HG03280 (cell line): ENCODE measurements around the gene CSNK2A1.
"Not testable (repeated sequence)": the region's sequence is repeated elsewhere in the genome, so short reads cannot be mapped to it uniquely, and the experiment has no call there.

ENCODE experiments used
- ATAC-seq: cut with Tn5 transposase; IDR thresholded peaks from one replicate; pipeline ENCODE4 v1.9.1; 2021; ENCODE audit warnings: mild to moderate bottlenecking, moderate library complexity; ENCODE audit not compliant: unreplicated experiment

The CSNK2A1 gene

DNA sequence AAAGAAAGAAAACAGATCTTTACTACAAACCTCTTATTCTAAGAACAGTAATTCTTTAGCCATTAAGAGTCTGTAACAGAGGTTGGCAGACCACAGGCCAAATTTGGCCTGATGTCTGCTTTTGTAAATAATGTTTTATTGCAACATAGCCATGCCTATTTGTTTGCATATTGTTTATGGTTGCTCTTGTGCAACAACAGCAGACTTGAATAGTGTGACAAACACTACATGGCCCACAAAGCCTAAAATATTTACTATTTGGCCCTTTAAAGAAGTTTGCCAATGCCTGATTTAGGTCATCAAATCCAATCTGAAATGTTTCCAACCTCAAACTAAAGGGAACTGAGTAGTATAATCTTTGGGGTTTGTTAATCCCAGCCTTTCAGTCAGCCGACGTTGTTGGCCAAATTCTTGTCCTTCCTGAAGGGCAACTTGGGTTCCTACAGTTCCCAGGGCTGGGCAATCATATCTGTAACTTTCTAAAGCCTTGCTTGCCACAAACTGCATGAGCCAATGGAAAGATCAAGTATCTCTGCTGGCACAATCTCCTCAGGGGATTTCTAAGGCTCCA is 47.4 kb downstream of the CSNK2A1 start:
- ATAC-seq = no peak

DNA sequence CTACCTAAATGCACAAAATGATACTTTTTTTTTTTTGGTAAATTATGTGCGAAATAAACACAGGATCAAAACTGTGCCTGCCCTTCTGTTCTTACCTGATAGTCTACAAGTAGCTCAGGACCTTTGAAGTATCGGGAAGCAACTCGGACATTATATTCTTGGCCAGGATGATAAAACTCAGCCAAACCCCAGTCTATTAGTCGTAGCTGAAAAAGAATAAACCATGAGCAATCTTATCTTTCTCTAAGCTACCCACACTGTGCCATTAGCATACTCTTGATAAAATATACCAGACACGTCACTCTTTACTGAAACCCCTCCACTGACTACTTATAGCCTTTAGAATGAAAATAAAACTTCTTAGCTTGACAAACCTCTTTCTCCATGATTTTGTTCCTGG is 51.4 kb downstream of the CSNK2A1 start:
- no peak for ATAC-seq

GRCh38 chr20:487655-488054 is 55.9 kb downstream of the CSNK2A1 start:
- ATAC-seq = no peak

DNA sequence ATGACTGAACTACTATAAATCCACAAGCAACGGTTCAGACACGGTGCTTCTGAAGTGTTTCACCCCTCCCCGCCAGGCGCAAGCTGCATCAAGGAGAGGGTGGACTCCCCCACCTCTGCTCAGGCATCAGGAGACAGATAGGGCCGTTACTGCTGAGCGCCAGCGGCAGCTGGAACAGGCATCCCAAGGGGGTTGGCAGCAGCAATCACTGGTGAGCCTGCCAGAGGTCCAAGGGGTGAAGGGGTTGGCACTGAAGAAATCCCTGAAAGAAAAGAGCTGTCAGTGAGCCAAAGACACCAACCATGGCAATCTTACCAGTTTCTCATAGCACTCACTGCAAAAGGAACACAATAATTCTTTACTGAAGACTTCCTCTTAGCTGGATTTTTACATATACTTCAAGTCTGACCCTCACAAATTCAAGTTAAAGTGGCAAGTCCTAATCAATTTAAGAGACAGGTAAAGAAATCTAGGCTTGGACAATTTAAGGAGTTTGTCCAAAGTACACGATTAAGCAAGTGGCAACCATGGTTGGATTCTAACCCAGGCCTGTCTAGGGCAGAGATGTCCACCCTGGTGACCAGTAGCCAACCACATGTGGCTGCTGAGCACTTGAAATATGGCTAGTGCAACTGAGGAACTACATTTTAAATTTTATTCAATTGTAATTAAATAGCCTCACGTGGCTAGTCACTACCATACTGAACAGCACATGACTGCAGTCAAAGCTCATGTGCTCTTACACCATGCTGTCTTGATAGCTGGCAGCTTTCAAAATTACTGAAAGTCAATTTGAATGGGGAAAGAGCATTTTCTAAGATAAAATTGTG is 59.6 kb downstream of the CSNK2A1 start:
- ATAC-seq = no peak

DNA sequence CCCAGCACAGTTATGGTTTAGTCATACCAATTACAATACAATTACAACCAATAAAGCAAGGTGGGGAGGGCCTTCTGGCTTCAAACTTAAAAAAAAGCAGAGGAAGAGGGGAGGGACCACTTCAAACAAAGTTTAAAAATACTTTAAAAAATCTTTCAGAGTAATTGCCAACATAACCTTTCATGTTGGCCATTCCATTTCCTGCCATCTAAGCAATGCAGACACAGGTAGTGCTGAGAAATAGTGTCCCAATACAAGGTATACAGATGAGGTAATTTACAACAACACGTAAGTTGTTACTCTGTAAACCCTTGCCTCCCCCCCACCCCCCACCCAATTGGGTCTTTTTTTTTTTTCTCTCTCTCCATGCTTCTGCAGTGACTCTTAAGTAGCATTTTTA is 62.4 kb downstream of the CSNK2A1 start:
- ATAC-seq = no peak

DNA sequence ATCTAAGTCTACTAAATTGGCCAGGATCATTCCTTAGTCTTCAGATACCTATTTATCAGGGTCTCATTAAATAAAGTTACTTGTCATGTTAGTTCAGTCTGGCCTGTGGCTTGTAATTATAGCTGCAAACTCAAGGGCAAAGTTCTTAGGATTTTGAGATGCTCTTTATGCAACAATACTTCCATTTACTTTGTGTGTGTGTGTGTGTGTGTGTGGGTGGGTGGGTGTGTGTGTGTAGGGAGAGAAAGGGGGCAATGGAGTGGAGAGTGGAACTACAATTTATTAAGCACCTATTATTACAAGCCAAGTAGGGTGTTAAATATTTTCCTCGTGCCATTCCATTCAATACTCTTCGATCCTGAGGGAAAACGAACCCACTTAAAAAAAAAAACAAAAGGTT is 63.5 kb downstream of the CSNK2A1 start:
- no peak for ATAC-seq

- ATAC-seq = no peak
Observed at GRCh38 chr20:479487-479886, 64.1 kb downstream of the CSNK2A1 start.

DNA sequence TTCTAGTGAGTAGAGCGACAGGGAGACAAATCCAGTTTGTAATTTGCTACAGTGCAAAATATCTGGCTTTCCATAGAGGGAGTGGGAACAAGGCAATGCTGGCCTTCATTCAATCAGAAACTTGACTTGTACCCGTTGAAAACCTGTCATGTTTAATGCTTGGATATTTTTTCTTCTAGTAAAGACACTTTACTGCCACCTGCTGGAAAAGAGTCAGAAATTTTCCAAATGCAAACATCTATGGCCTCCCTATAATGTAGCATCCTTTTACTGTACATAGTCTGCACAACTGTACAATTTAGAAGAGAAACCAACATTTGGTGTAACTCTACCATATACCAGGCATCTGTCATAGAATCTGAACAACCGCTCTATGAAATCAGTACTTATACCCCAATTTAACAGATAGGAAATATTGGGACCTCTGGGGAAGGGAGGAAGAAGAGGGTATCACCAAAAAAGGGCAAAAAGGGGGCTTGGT is 64.6 kb downstream of the CSNK2A1 start:
- ATAC-seq = no peak

GRCh38 chr20:478010-478948 is 65.3 kb downstream of the CSNK2A1 start:
- ATAC-seq = no peak

DNA sequence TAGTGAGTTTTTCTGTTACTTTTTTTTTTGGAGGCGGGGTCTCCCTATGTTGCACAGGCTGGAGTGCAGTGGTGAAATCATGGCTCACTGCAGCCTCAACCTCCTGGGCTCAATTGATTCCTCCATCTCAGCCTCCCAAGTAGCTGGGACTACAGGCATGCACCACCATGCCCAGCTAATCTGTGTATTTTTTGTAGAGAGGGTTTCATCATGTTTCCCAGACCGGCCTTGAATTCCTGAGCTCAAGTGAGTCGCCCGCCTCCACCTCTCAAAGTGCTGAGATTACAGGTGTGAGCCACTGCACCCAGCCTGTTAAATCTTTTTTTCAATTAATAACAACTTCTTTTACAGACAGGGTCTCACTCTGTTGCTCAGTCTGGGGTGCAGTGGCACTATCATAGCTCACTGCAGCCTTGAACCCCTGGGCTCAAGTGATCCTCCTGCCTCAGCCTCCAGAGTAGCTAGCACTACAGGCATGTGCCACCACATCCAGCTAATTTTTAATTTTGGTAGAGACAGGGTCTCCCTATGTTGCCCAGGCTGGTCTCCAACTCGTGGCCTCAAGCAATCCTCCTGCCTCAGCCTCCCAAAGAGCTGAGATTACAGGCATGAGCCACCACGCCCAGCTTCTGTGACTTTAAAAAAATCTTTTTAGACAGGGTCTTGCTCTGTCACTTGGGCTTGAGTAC is 66.9 kb downstream of the CSNK2A1 start:
- not testable (repeated sequence) for ATAC-seq

DNA sequence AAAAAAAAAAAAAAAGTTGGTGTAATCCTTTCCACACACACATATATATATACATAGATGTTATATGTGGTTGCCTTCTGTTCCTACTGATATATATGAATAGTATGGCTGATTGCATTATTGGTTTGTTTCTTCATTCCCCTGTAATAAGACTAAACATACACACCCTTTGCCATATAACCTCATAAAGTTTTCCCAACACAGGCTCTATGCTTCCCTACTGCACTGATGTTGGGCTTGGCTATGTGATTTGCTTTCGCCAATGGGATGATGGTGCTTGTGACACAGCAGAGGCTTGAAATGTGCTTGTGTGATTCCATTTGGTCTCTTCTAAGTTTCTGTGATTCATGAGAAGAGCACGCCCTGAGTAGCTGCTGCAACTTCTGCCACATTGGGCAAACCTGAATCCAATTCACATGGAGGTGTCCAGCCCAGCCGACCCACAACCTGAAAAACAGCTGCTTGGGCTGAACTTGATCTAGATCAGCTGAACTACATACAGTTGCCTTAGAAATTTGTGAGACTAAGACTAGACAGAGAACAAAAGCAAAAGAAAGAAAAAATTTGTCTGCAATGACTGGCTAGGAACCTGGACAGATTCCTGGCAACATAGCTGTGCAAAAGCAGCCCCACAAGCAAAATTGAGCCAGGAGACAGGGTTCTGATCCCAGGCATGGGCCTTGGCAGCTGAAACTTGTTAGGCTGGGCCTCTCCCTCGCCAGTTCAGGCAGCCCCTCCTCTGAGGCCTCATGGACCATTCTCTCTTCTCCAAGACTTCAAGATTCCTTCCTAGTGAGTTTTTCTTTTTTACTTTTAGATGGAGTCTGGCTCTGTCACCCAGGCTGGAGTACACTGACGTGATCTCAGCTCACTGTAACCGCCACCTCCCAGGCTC is 67.9 kb downstream of the CSNK2A1 start:
- no peak for ATAC-seq

- ATAC-seq = no peak
Observed at GRCh38 chr20:474581-474980, 69.0 kb downstream of the CSNK2A1 start.

GRCh38 chr20:472889-473292 is 70.7 kb downstream of the CSNK2A1 start:
- ATAC-seq = no peak

DNA sequence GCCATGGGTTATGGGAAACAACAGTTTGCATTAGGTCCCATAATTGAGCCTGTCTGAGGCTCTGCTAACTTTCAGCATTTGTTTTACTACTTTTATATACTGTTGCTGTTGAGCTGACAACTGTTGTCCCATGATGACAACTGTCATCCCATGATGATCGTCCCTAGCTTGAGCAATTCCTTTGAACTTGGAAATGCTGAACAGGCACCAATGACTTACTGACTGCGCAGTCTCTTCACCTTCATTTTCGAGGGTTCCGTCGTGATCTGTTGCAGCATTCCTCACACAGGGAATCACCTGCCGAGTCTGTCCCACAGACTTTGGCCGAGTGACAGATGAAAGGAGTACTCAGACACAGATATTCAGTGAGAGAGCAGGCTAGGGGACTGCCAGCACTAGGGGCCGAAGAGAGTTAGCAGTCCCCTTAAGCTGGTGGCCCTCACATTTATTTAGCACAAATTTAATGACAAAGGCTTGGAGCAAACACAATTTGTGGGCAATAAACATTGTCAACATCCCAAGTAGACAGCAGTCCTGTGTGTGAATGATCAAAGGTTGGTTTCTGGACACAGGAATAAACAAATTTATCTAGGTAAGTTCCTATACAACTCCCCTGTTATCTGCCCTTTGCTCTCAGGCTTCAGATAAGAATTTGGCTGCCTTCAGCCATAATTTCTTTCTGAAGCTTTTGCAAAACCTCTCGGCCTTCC is 71.3 kb downstream of the CSNK2A1 start:
- no peak for ATAC-seq

- ATAC-seq = no peak
Observed at GRCh38 chr20:469746-470490, 73.7 kb downstream of the CSNK2A1 start.

- ATAC-seq = no peak
Observed at GRCh38 chr20:467755-468154, 75.8 kb downstream of the CSNK2A1 start.

DNA sequence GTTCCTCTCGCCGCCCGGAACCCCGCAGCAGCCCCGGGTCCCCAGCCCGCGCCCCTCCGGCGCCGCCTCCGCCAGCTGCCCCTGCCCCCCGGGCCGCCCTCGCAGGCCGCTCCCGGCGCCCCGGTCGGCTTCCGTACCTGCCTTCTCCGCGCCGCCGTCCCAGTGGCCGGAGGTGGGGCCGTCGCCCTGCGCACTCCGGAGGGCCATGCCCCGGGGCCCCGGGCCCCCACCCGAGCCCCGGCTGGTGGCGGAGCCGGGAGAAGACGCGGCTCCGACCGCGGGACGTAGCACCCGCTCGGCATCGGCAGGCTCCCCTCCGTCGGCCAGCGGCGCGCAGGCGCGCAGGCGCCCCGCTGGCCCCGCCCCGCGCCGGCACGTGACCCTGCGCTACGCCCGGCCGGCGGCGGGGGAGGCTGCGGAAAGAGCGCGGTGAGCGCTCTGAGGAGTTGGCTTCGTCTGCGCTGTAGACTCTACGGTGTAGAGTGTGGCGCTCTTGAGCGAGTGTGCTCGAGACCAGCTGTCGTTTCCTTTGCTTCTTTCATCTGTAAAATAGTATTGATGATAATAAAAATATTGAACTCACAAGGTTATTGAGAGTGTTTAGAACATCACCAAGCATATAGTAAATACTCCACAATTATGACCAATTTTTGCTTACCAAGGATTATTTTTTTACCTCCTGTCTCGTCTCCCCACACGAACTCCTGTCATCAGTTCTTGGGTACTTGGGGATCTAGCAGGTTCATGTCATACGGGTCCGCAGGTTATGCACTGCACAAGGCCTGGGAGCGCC is 81.2 kb downstream of the CSNK2A1 start, which contains the start of gene TBC1D20:
Gene TBC1D20, minus strand, starts transcription at position 335 of the 793 bp plus-strand sequence. Its CDS starts 128 bp downstream, at position 207.
- ATAC-seq = peak; percentile 91
